Measurements from ENCODE around the gene DYSF.

Gene DYSF

DNA sequence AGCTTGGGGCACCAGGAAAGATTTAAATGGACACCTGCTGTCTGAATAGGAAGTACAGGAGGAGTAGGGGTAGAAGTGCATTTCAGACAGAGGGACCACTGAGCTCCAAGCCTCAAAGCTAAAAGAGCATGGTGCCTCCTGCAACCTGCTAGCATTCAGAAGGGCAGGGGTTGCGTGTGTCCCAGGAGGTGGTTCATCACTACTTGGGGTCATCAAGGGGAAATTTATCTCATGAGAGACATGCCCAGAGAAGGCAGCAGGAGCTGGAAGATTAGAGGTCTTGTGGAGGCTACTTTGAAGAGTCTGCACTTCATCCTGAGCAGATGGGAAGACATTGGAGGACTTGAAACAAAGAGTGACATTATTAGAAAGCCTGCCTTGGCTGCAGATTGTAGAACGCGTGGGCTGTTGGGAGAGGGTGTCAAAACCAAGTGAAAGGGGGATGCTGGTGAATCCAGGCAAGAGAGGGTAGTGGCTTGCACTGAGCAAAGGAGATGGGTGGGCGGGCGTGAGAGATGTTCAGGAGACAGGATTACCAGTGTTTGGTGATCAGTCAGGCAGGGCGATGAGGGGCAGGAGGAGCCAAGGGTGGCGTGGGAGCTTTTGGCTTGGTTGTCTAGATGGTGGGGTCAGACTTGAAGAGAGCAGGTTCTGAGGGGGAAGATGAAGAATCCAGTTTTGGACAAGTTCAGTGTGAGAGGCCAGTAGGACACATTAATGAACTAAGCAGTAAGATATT lies 154.0 kb downstream of the DYSF start:
- DNase-seq (ENCODE audit: low read depth, low spot score): no peak
- ChIA-PET CTCF (interaction anchor here (0.7 to 16.6 kb wide), 6 partner anchors 10 to 973 kb away, joined by 3 to 276 read pairs (median 6); no protein-coding TSS in a partner anchor), POLR2A (no interaction called here)
- TF ChIP-seq, protein P1, sequence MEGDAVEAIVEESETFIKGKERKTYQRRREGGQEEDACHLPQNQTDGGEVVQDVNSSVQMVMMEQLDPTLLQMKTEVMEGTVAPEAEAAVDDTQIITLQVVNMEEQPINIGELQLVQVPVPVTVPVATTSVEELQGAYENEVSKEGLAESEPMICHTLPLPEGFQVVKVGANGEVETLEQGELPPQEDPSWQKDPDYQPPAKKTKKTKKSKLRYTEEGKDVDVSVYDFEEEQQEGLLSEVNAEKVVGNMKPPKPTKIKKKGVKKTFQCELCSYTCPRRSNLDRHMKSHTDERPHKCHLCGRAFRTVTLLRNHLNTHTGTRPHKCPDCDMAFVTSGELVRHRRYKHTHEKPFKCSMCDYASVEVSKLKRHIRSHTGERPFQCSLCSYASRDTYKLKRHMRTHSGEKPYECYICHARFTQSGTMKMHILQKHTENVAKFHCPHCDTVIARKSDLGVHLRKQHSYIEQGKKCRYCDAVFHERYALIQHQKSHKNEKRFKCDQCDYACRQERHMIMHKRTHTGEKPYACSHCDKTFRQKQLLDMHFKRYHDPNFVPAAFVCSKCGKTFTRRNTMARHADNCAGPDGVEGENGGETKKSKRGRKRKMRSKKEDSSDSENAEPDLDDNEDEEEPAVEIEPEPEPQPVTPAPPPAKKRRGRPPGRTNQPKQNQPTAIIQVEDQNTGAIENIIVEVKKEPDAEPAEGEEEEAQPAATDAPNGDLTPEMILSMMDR (IDR thresholded peaks at IDR 0.05; ENCODE audit: insufficient read depth, low read length, missing control alignments): no peak
- no peak overlapping the region for H3K4me3 ChIP-seq (ENCODE audit: low read depth, low read length)

DNA sequence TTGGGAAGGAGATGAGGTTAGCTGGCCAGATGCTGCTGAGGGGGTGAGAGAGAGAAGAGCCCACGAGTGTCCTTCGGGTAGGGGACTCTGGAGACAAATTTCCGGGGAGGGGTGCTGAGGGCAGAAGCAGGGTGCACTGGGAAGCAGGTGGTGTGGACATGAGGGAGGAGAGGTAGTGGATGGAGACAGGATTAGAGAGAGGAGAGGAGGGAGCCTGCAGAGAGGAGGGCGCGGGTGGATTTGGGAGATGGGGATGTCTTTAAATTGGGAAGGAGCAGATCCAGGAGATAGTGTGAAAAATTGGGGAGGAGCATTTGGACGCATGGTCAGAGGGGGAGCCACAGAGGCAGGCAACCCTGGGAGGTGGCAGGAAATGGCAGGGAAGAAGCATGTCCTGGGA lies 154.7 kb downstream of the DYSF start:
- no peak for DNase-seq (ENCODE audit: low read depth, low spot score)
- TF ChIP-seq, protein P1 (IDR thresholded peaks at IDR 0.05; ENCODE audit: insufficient read depth, low read length, missing control alignments): no peak
- H3K4me3 ChIP-seq (ENCODE audit: low read depth, low read length): no peak overlapping the region
- ChIA-PET POLR2A (no interaction called here), CTCF (interaction anchor here (2.2 to 16.6 kb wide), 4 partner anchors 12 to 542 kb away, joined by 8 to 276 read pairs (median 40); no protein-coding TSS in a partner anchor)

DNA sequence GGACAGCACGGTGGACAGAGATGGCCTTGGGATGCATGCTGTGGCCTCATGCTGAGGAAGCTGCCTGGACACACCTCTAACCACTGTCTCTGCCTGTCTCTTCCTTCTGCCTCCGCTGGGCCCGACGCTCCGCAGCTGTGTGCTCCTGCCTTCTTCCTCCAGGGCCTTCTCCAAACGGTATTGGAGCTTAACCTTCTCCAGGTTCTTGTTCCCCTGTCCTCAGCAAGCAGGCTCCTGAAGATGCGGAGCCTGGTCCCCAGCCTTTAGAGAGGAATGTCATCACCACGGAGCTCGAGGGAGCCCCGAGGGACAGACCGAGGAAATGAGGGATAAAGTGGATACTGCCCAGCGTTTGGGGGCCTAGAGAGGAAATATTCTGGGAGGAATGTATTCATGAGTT lies 155.1 kb downstream of the DYSF start:
- TF ChIP-seq, protein P1 (IDR thresholded peaks at IDR 0.05; ENCODE audit: insufficient read depth, low read length, missing control alignments): no peak
- no peak for DNase-seq (ENCODE audit: low read depth, low spot score)
- H3K4me3 ChIP-seq (ENCODE audit: low read depth, low read length): no peak overlapping the region
- CTCF ChIA-PET: interaction anchor here (1.7 to 16.6 kb wide), 9 partner anchors 12 to 971 kb away, joined by 3 to 276 read pairs (median 24); no protein-coding TSS in a partner anchor
- POLR2A ChIA-PET: no interaction called here

DNA sequence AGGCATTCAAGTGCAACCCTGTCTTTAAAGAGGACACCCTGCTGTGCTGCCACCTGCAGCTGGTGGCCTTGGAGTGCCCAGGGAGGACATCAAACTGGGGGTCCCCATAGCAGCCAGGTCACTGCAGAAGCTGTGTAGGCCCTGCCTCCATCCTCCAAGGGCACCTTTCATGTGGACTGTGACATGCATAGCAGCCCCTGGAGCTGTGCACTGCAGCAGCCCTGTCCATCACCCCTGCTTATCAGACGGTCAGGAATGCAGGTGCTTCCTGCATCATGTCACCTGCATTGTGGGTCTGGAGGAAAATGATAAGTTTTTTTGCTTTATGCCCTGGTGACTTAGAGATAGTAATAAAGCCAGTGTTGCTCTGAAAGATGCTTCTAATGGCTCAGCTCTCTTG lies 155.7 kb downstream of the DYSF start:
- ChIA-PET POLR2A (no interaction called here), CTCF (interaction anchor here (0.7 to 16.6 kb wide), 24 partner anchors 8 to 971 kb away, joined by 3 to 276 read pairs (median 5); no protein-coding TSS in a partner anchor)
- no peak for DNase-seq (ENCODE audit: low read depth, low spot score)
- H3K4me3 ChIP-seq (ENCODE audit: low read depth, low read length): no peak overlapping the region
- TF ChIP-seq, protein P1 (IDR thresholded peaks at IDR 0.05; ENCODE audit: insufficient read depth, low read length, missing control alignments): no peak

DNA sequence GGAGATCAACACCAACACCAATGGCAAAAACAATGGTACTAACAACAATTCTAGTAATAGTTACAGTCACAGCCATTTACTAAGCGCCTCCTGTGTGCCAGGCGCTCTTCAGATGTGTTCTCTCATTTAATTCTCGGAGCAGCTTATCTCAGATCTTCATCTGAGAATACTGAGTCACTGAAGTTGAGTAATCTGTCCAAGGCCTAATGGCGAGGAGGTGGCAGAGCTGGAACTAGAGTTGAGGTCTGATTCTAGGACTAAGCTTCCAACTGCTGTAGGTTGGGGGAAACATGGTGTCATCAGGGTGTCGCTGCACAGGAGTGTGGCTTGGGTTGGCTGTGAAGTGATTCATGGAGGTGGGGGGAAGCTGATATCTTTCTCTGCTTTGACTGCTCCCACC lies 156.1 kb downstream of the DYSF start:
- H3K4me3 ChIP-seq (ENCODE audit: low read depth, low read length): no peak overlapping the region
- CTCF ChIA-PET: interaction anchor here (0.7 to 16.6 kb wide), 31 partner anchors 8 to 1137 kb away, joined by 3 to 276 read pairs (median 4); no protein-coding TSS in a partner anchor
- POLR2A ChIA-PET: no interaction called here
- TF ChIP-seq, protein P1 (IDR thresholded peaks at IDR 0.05; ENCODE audit: insufficient read depth, low read length, missing control alignments): no peak
- DNase-seq (ENCODE audit: low read depth, low spot score): peak; percentile 2

DNA sequence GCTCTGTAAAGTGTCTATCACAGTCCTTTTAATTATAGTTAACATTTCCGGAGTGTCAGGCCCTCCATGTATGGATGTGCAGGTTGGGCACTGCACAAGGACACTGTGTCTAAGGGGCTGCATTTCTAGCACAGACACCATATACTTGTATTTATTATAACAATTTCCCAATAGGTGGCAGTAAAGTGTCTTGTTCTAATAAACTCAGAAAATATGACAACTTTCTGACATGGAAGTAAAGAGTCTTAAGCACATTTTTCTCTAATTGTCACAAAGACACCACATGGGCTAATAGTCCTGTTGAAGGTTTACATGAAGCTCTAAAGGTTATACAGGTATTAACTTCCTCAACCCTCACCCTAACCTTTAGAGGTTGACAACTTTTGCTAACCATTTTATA lies 156.6 kb downstream of the DYSF start:
- DNase-seq (ENCODE audit: low read depth, low spot score): peak; percentile 7

More for the DNA sequence above, 156.6 kb downstream of the DYSF start:
- CTCF ChIA-PET: interaction anchor here (0.6 to 16.6 kb wide), 37 partner anchors 9 to 1136 kb away, joined by 3 to 276 read pairs (median 4); no protein-coding TSS in a partner anchor
- POLR2A ChIA-PET: no interaction called here
- TF ChIP-seq, protein P1 (IDR thresholded peaks at IDR 0.05; ENCODE audit: insufficient read depth, low read length, missing control alignments): peak; percentile 23
- H3K4me3 ChIP-seq (ENCODE audit: low read depth, low read length): no peak overlapping the region

All from AG04449 (cell line).